ENCODE measurements around the gene RTN4RL2.

The RTN4RL2 gene

DNA sequence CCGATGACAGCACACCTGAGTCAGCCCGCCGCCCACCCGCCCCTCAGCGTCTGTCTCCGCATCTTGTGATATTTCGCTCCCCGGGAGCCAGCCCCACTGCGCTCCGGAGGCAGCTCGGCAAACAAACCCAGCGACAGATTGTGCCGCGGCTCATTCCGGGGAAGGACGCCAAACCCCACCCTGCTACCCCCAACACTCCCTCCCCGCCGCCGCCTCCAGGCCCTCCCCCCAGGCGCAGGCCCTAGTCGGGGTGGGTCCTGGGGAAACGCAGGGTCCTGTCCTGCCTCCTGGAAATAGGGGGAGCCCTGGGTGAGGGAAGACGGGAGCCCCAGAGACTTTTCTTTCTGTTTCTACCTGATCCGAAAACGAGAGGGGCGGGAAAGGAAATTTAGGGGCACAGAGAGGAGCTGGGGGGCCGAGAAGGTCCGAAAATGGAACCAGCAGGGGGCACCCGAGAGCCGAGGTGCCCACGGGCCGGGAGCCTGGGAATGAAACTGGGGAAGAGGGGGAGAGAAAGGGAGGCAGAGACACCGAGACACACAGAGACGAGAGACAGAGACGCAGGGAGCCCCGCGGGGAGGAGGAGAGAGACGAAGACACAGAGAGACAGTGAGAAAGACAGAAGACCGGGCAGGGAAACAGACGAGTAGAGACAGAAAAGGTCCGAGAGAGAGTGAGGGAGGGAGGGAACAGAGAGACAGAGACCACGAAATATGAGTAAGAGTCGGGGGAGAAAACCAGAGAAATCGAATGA, 1.7 kb upstream of the RTN4RL2 start:
- no peak for DNase-seq (ENCODE audit: insufficient read length, low spot score)
- peak; percentile 60 for TF ChIP-seq CTCF (IDR thresholded peaks at IDR 0.05; ENCODE audit: insufficient read depth, missing control alignments)
- FAIRE-seq, result no peak

DNA sequence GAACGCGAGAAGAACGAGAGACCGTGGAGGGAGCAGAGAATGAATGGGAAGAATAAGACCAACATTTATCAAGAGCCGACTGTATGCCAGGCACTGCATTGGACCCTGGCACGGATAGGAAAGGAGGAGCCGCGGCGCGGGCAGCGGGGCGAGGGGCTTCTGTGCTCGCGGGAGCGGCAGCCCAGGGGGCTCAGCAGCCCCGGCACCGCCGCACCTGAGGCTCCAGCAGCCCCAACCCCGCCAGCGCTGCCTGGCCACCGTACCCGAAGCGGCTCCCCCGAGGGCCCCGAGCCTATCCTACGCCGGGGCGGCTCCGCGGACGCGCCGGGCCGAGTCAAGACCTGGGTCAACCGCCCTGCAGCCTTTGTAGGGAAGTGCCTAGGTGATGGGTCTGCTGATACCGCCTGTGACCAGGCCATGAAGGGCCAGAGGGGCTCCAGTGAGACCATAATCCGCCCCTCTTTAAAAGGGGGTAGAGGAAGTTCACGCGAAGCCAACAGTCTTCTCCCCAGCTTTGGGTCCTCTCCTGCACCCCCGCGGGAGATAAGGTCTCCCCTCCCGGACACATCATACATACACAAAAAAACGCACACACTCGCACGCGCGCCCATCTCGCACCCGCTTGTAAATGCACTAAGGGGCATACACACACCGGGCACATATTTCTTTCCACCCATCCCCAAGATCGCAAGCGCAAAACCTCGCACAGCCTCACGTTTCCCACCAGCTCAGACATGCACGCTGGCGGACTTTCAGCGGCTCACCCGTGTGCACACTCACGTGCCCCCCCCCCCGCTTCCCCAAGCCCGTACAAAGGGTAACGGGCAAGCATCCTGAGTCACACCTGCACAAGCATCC, 935 bp upstream of the RTN4RL2 start:
- no peak for TF ChIP-seq CTCF (IDR thresholded peaks at IDR 0.05; ENCODE audit: insufficient read depth, missing control alignments)
- DNase-seq (ENCODE audit: insufficient read length, low spot score), result no peak
- FAIRE-seq, result no peak

DNA sequence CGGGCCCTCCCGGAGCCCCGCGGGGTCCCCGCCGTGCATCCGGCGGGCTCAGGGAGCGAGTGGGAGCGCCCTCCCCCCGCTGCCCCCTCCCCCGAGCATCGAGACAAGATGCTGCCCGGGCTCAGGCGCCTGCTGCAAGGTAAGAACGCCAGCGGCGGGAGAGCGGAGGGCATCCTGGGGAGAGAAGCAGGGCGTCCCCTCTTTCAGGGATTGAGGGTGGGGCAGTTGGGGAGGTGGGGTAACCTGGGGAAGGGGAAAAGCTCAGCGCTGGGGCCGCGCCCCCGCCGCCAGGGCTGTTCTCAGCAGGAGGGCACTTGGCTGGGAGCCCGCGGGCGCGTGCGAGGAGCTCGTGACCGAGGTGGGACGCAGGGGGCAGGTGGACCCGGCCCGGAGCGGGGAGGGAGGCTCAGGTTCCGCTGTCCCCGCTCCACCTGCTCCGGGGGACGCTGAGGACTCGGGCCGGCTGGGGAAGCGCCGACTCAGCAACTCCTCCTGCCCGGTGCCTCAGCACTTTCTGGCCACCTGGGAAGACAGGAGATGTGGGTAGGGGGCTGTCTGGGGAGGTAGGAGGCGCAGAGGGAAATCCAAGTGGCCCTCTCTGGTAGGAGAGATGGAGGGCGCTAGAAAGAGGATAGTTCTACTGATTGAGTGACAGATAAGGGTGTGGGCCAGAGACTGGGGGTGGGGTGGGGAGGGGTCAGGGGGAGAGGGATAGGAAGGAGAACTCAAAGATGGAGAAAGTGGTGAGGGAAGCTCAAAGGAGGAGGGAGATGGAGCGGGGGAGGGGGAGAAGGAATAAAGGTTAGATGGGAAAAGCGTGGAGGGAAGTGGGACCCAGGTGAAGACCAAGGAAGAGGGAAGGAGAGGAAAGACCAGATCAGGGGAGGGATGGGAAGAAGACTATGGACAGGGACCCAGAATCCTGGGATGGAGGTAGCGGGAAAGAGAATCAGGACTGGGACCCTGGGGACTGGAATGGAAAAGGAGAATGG, 726 bp downstream of the RTN4RL2 start:
- no peak for FAIRE-seq
- no peak for TF ChIP-seq CTCF (IDR thresholded peaks at IDR 0.05; ENCODE audit: insufficient read depth, missing control alignments)
- DNase-seq (ENCODE audit: insufficient read length, low spot score), result no peak

GRCh38 chr11:57461841-57462489, 1.6 kb downstream of the RTN4RL2 start:
- no peak for DNase-seq (ENCODE audit: insufficient read length, low spot score)
- FAIRE-seq, result no peak
- no peak for TF ChIP-seq CTCF (IDR thresholded peaks at IDR 0.05; ENCODE audit: insufficient read depth, missing control alignments)

DNA sequence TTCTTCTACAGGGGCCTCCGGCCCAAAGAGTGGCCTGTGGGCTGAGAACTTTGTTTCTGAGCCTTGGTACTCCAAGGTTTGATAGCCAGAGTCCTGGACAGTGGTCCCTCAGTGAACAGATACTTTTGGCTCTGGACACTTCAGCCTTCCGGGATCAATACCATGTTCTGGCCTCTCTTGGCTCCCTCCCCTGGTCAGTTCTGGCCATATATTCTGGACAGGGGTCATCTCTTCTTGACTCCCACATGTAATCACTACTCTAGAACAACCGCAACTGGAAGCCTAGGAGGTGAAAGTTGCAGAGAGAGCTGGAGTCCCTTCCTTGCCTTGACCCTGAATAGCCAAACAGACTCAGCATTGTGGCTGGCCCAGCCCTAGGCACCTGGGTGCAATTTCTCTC, 2.3 kb downstream of the RTN4RL2 start:
- FAIRE-seq (no peak), DNase-seq (ENCODE audit: insufficient read length, low spot score) (no peak)
- no peak for TF ChIP-seq CTCF (IDR thresholded peaks at IDR 0.05; ENCODE audit: insufficient read depth, missing control alignments)

DNA sequence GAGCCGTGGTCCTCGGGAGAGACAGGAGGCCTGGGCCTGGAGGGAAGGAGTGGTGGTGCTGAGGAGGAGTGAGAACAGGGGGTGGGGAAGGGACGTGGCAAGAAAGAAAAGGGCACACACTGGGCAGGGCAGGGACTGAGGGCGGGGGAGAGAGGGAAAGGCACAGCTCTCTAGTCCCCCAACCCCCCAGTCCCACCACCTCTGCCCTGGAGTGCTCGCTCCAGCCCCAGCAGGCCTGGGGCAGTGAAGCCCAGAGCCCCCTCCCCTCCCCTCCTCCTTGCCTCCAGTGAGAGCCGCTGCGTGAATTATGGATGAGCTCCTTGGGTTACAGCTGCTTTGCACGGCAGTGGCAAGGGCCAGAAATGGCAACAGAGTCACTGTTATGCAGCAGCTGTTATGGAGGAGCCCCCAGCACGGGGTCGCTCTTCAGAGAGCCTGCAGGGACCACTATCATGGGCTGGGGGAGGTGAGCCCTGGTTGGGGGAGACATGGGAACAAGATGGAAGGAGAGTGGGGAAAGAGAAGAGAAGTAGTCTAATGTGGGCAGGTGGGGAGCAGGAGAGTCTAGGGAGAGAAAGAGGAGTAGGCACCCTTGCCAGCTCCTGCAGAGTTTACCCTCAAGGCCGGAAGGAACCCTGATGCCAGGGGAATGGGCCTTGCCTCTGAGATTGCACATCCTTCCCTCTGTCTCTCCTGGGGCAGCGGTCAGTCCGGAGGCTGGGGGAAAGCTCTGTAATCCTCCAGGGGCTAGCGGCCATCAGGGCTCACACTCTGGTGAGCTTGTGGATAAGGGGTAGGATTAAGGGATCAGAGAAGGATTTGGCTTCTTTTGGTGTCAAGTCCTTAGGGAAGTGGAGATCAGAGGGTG, 3.6 kb downstream of the RTN4RL2 start:
- TF ChIP-seq CTCF (IDR thresholded peaks at IDR 0.05; ENCODE audit: insufficient read depth, missing control alignments), result no peak
- peak; percentile 99 for DNase-seq (ENCODE audit: insufficient read length, low spot score)
- no peak for FAIRE-seq

Data from D721Med (cell line).